GM20431 (cell line): ENCODE measurements around the gene ZSWIM5.
"Not testable (repeated sequence)": the region's sequence is repeated elsewhere in the genome, so short reads cannot be mapped to it uniquely, and the experiment has no call there.

Experiments
- in situ Hi-C: fragments of 300-500 bp; cut with MseI, MboI; formaldehyde crosslinking; loops from one replicate; pipeline ENCODE4 v1.15.0; 2020; ENCODE audit warnings: low sequenced_read_pairs; ENCODE audit not compliant: unreplicated experiment

The ZSWIM5 gene

GRCh38 chr1:45205011-45205909 lies 1.1 kb downstream of the ZSWIM5 start:
- in situ Hi-C loops = no loop called here

GRCh38 chr1:45200906-45201500 lies 5.4 kb downstream of the ZSWIM5 start:
- in situ Hi-C loops = no loop called here

GRCh38 chr1:45200435-45200834 lies 6.0 kb downstream of the ZSWIM5 start:
- in situ Hi-C loops = no loop called here

GRCh38 chr1:45198185-45198584 lies 8.2 kb downstream of the ZSWIM5 start:
- in situ Hi-C loops = no loop called here

- in situ Hi-C loops = no loop called here
These were observed 9.5 kb downstream of the ZSWIM5 start for GRCh38 chr1:45196863-45197262.

DNA sequence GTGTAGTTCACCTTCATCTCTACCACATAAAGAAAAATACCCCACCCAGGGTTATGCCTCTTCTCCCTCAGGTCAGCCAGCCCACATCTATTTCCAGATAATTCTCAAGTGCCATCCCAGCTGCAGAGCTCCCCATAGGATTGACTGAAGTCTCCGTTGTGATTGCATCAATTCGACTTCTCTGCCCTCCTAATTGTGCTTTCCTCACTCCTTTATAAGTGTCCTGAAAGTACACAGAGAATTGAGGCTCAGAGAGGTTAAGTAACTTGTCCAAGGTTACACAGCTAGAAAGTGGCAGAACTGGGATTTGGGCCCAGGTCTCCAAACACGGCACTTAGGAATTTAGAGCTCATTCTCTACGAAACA lies 15.0 kb downstream of the ZSWIM5 start:
- in situ Hi-C loops = no loop called here

DNA sequence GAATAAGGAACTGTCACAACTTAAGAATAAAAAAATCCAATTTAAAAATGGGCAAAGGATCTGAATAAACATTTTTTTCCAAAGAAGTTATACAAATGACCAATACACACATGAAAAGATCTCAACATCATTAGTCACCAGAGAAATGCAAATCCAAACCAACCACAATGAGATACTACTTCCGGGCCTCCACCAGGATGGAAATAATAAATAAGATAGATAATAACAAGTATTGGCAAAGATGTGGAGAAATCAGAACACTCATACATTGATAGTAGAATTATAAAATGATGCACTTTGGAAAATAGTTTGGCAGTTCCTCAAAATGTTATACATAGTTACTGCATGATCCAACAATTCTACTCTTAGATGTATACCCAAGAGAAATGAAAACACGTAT lies 18.7 kb downstream of the ZSWIM5 start:
- in situ Hi-C loops = no loop called here

DNA sequence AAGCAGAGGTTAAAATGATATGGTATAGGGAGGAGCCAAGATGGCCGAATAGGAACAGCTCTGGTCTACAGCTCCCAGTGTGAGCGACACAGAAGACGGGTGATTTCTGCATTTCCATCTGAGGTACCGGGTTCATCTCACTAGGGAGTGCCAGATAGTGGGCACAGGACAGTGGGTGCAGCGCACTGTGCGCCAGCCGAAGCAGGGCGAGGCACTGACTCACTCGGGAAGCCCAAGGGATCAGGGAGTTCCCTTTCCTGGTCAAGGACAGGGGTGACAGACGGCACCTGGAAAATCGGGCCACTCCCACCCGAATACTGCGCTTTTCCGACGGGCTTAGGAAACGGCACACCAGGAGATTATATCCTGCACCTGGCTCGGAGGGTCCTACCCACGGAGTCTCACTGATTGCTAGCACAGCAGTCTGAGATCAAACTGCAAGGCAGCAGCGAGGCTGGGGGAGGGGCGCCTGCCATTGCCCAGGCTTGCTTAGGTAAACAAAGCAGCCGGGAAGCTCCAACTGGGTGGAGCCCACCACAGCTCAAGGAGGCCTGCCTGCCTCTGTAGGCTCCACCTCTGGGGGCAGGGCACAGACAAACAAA lies 26.4 kb downstream of the ZSWIM5 start:
- in situ Hi-C loops = not testable (repeated sequence)

- in situ Hi-C loops = no loop called here
These were observed 29.0 kb downstream of the ZSWIM5 start for GRCh38 chr1:45177452-45177851.

DNA sequence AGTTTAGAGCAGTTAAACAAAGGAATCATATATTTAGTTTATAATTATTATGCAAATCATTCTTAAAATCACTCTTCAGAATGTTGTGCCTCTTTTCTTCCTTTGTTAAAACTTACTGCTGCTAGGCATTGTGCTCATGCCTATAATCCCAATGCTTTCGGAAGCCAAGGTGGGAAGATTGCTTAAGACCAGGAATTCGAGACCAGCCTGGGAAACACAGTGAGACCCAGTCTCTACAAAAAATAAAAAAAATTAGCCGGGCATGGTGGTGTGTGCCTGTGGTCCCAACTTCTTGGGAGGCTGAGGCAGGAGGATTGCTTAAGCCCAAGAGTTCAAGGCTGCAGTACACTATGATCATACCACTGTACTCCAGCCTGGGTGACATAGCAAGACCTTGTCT lies 33.6 kb downstream of the ZSWIM5 start:
- in situ Hi-C loops = no loop called here

DNA sequence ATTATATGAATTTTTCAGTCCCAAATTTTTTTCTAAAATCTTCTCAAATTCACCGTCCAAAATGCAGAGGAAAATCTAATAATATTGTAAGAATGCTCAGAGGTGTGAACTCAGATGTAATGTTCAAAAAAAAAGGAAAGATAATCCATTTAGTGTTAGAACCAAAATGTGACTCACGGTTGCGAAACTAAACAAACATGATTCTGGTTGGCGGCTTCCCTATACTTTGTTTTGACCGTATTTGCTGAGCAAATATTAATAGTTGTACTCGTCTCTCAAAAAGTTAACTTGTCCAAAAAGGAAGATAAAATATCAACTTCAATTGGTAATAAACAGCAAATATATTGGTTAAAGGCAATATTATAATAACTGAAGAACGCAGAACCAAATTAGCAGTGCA lies 34.4 kb downstream of the ZSWIM5 start:
- in situ Hi-C loops = no loop called here

- in situ Hi-C loops = no loop called here
These were observed 34.8 kb downstream of the ZSWIM5 start for GRCh38 chr1:45171575-45171974.

DNA sequence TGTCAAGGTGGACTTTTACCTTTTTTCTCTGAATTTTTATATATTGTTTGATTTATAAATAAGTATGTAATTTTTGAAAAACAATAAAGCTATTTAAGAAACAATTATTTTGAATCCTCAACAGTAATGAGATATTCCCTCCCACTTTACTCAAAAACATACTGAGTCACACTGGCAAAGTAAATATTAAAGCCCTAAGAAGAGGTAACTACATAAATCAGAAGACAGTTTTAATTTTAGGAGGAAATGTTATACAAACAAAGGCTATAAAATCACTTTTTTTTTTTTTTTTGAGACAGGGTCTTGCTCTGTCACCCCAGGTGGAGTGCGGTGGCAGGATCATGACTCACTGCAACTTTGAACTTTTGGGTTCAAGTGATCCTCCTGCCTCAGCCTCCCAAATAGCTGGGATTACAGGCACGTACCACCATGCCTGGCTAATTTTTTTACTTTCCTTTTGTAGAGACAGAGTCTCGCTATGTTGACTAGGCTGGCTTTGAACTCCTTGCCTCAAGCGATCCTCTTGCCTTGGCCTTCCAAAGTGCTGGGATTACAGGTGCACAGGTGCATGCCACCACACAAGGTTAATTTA lies 36.2 kb downstream of the ZSWIM5 start:
- in situ Hi-C loops = no loop called here

DNA sequence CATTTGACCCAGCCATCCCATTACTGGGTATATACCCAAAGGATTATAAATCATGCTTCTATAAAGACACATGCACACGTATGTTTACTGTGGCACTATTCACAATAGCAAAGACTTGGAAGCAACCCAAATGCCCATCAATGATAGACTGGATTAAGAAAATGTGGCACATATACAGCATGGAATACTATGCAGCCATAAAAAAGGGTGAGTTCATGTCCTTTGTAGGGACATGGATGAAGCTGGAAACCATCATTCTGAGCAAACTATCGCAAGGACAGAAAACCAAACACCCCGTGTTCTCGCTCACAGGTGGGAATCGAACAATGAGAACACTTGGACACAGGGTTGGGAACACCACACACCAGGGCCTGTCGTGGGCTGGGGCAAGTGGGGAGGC lies 38.5 kb downstream of the ZSWIM5 start:
- in situ Hi-C loops = not testable (repeated sequence)

DNA sequence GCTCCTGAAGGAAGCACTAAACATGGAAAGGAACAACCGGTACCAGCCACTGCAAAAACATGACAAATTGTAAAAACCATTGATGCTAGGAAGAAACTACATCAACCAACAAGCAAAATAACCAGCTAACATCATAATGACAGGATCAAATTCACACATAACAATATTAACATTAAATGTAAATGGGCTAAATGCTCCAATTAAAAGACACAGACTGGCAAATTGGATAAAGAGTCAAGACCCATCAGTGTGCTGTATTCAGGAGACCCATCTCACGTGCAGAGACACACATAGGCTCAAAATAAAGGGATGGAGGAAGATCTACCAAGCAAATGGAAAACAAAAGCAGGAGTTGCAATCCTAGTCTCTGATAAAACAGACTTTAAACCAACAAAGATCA lies 42.1 kb downstream of the ZSWIM5 start:
- in situ Hi-C loops = not testable (repeated sequence)

- in situ Hi-C loops = not testable (repeated sequence)
These were observed 43.3 kb downstream of the ZSWIM5 start for GRCh38 chr1:45163111-45163510.

- in situ Hi-C loops = not testable (repeated sequence)
These were observed 44.1 kb downstream of the ZSWIM5 start for GRCh38 chr1:45162041-45163035.

DNA sequence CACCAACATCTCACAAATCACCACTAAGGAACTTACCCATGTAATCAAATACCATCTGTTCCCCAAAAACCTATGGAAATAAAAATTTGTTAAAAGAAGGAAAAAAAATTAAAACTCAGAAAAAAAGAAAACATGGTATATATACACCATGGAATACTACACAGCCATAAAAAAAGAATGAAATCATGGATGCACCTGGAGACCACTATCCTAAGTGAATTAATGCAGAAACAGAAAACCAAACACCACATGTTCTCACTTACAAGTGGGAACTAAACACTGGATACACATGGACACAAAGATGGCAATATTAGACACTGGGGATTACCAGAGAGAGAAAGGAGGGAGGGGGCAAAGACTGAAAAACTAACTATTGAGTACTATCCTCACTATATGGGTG lies 50.4 kb downstream of the ZSWIM5 start:
- in situ Hi-C loops = no loop called here

GRCh38 chr1:45155423-45155822 lies 51.0 kb downstream of the ZSWIM5 start:
- in situ Hi-C loops = no loop called here

- in situ Hi-C loops = no loop called here
These were observed 54.3 kb downstream of the ZSWIM5 start for GRCh38 chr1:45152126-45152525.
